GM23338 (cell line): ENCODE results near the gene TNFRSF4. TPM values are rescaled to one million over a fixed set of nuclear protein-coding genes. Genes with fewer than 3 reads are reported as not detected.

Source experiments
- ATAC-seq: fragments of 200-7000 bp; cut with Tn5 transposase; 3 replicates; pipeline ENCODE4 v1.9.1; 2020
- DNase-seq: peaks from one replicate; pipeline ENCODE4 v3.0.0-alpha.2; 2015; ENCODE audit warnings: low spot score
- H2AFZ ChIP-seq: fragments of 200-600 bp; sonication (generic); 2 replicates; pipeline ENCODE4 v1.8.0; 2016; ENCODE audit warnings: antibody characterized with exemption, mild to moderate bottlenecking, moderate library complexity
- H3F3A ChIP-seq: fragments of 200-600 bp; sonication (generic); replicated peaks from 2 replicates; pipeline ENCODE4 v1.8.0; 2017; ENCODE audit warnings: antibody characterized with exemption, mixed run types, low read depth
- H3K27ac ChIP-seq: fragments of 200-600 bp; sonication (generic); 2 replicates; pipeline ENCODE4 v1.6.1; 2016; ENCODE audit warnings: low read depth
- H3K27me3 ChIP-seq: fragments of 200-600 bp; sonication (generic); 2 replicates; pipeline ENCODE4 v1.8.0; 2016; ENCODE audit warnings: mild to moderate bottlenecking, mixed run types, moderate library complexity; ENCODE audit not compliant: insufficient read depth
- H3K36me3 ChIP-seq: fragments of 200-600 bp; sonication (generic); 2 replicates; pipeline ENCODE4 v1.8.0; 2016; ENCODE audit warnings: mild to moderate bottlenecking; ENCODE audit not compliant: insufficient read depth
- H3K4me1 ChIP-seq: fragments of 200-600 bp; sonication (generic); 2 replicates; pipeline ENCODE4 v1.8.0; 2016; ENCODE audit warnings: mild to moderate bottlenecking, moderate library complexity; ENCODE audit not compliant: insufficient read depth
- H3K4me2 ChIP-seq: fragments of 200-600 bp; sonication (generic); 2 replicates; pipeline ENCODE4 v1.7.1; 2017; ENCODE audit warnings: mixed run types
- H3K4me3 ChIP-seq: fragments of 200-600 bp; sonication (generic); 2 replicates; pipeline ENCODE4 v1.6.1; 2016; ENCODE audit warnings: mixed run types
- H3K79me2 ChIP-seq: fragments of 200-600 bp; sonication (generic); replicated peaks from 2 replicates; pipeline ENCODE4 v1.8.0; 2017; ENCODE audit warnings: mild to moderate bottlenecking; ENCODE audit not compliant: insufficient read depth
- H3K9me2 ChIP-seq: fragments of 200-600 bp; sonication (generic); 2 replicates; pipeline ENCODE4 v1.8.0; 2017; ENCODE audit not compliant: insufficient read depth
- H4K20me1 ChIP-seq: fragments of 200-600 bp; sonication (generic); replicated peaks from 2 replicates; pipeline ENCODE4 v1.8.0; 2017; ENCODE audit warnings: mild to moderate bottlenecking; ENCODE audit not compliant: insufficient read depth
- H3K27ac Mint-ChIP-seq: 2 replicates; pipeline ENCODE4 v1.8.0; 2020; ENCODE audit warnings: inconsistent platforms, mild to moderate bottlenecking, moderate library complexity, mixed read lengths
- H3K27me3 Mint-ChIP-seq: 3 replicates; pipeline ENCODE4 v1.8.0; 2022; ENCODE audit warnings: low read depth, mild to moderate bottlenecking, moderate library complexity, mixed read lengths, inconsistent platforms; ENCODE audit not compliant: insufficient read depth, poor library complexity
- H3K36me3 Mint-ChIP-seq: 3 replicates; pipeline ENCODE4 v1.8.0; 2021; ENCODE audit warnings: low read depth, mild to moderate bottlenecking, inconsistent platforms, moderate library complexity, mixed read lengths
- H3K4me1 Mint-ChIP-seq: 3 replicates; pipeline ENCODE4 v1.8.0; 2020; ENCODE audit warnings: mild to moderate bottlenecking, inconsistent platforms, mixed read lengths
- H3K4me3 Mint-ChIP-seq: 3 replicates; pipeline ENCODE4 v1.8.0; 2021; ENCODE audit warnings: moderate library complexity, mild to moderate bottlenecking, inconsistent platforms, mixed read lengths
- H3K9me3 Mint-ChIP-seq: 3 replicates; pipeline ENCODE4 v1.8.0; 2020; ENCODE audit warnings: moderate library complexity, mild to moderate bottlenecking, inconsistent platforms, mixed read lengths
- CREB1 ChIP-seq: fragments of 250-450 bp; sonication (Bioruptor Pico); IDR thresholded peaks from 2 replicates; pipeline ENCODE4 v1.5.0; 2020; ENCODE audit warnings: low read depth, mild to moderate bottlenecking, moderate library complexity
- ETS1 ChIP-seq: IDR thresholded peaks from 2 replicates; pipeline ENCODE4 v1.6.1; 2016; ENCODE audit warnings: antibody characterized with exemption
- EZH2 ChIP-seq: fragments of 200-600 bp; sonication (generic); IDR thresholded peaks from one replicate; pipeline ENCODE4 v1.8.0; 2017; ENCODE audit warnings: antibody characterized with exemption, mild to moderate bottlenecking, low read depth; ENCODE audit not compliant: unreplicated experiment
- EZH2phosphoT487 ChIP-seq: fragments of 200-600 bp; sonication (generic); IDR thresholded peaks from one replicate; pipeline ENCODE4 v1.8.1; 2018; ENCODE audit warnings: antibody characterized with exemption; ENCODE audit not compliant: unreplicated experiment
- JUNB ChIP-seq: IDR thresholded peaks from one replicate; pipeline ENCODE4 v1.6.1; 2016; ENCODE audit warnings: antibody characterized with exemption; ENCODE audit not compliant: unreplicated experiment
- NANOG ChIP-seq: IDR thresholded peaks from 2 replicates; pipeline ENCODE4 v1.6.1; 2016; ENCODE audit warnings: antibody characterized with exemption, borderline replicate concordance
- POLR2AphosphoS5 ChIP-seq: IDR thresholded peaks from 2 replicates; pipeline ENCODE4 v1.6.1; 2016; ENCODE audit warnings: antibody characterized with exemption, low read depth
- REST ChIP-seq: IDR thresholded peaks from one replicate; pipeline ENCODE4 v1.6.1; 2018; ENCODE audit warnings: antibody characterized with exemption; ENCODE audit not compliant: unreplicated experiment
- STAT1 ChIP-seq: IDR thresholded peaks from one replicate; pipeline ENCODE4 v1.6.1; 2016; ENCODE audit warnings: antibody characterized with exemption; ENCODE audit not compliant: unreplicated experiment
- ZNF114 ChIP-seq: fragments of 250-450 bp; sonication (Bioruptor Pico); IDR thresholded peaks from 2 replicates; pipeline ENCODE4 v1.5.0; 2020; ENCODE audit warnings: mild to moderate bottlenecking, moderate library complexity
- ZNF331 ChIP-seq: fragments of 250-450 bp; sonication (Bioruptor Pico); IDR thresholded peaks from 2 replicates; pipeline ENCODE4 v1.5.0; 2020; ENCODE audit warnings: low read depth, mild to moderate bottlenecking, moderate library complexity
- polyA plus RNA-seq: library from polyadenylated mRNA; unstranded; fragments of >200 nt; fragmentation: Nextera tagmentation; extraction: Ambion mirVana; gene quantifications from 2 replicates; pipeline ENCODE4 v1.2.1, GENCODE V29; 2016
- total RNA-seq: library from RNA; depleted of rRNA; stranded (reverse); fragments of >200 nt; shearing (Covaris generic); gene quantifications from 2 replicates; pipeline ENCODE4 v1.2.3, GENCODE V29; 2014
- TF ChIP-seq, protein P1 (sequence below), 2 experiments: fragments of 200-600 bp in 1 of 2; sonication (generic) in 1 of 2; conservative IDR thresholded peaks; 2 replicates each; pipeline versions ENCODE4 v1.5.1 to v1.6.1; 2016 to 2017; ENCODE audit warnings: antibody characterized with exemption in 2 of 2, low read depth in 2 of 2, mild to moderate bottlenecking in 2 of 2, moderate library complexity in 1 of 2

The TNFRSF4 gene
- total and polyA plus RNA-seq, 2 experiments from 2014 or later, result not detected

DNA sequence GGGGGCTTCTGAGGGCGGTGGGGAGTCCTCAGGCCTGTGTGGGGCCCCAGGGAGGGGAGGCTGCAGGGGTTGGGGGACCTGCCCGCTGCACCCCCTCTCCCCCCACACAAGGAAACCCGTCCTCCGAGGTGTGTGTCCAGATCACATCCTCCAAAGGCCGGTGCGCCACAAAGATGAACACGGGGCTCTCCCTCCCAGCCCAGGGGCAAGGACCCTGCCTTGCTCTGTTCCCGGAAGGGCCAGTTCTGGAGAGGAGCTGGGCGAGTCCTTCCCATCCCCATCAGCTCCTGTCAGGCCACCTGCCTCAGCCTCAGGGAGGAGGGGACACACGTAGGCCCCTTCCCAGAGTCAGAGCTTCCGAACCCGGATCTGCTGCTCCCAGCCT is 42.8 kb downstream of the TNFRSF4 start (continued):
- no peak for TF ChIP-seq ZNF114
- TF ChIP-seq, protein P1, sequence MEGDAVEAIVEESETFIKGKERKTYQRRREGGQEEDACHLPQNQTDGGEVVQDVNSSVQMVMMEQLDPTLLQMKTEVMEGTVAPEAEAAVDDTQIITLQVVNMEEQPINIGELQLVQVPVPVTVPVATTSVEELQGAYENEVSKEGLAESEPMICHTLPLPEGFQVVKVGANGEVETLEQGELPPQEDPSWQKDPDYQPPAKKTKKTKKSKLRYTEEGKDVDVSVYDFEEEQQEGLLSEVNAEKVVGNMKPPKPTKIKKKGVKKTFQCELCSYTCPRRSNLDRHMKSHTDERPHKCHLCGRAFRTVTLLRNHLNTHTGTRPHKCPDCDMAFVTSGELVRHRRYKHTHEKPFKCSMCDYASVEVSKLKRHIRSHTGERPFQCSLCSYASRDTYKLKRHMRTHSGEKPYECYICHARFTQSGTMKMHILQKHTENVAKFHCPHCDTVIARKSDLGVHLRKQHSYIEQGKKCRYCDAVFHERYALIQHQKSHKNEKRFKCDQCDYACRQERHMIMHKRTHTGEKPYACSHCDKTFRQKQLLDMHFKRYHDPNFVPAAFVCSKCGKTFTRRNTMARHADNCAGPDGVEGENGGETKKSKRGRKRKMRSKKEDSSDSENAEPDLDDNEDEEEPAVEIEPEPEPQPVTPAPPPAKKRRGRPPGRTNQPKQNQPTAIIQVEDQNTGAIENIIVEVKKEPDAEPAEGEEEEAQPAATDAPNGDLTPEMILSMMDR (conservative IDR thresholded peaks at IDR 0.05; ENCODE audit: low read depth in 2 of 2), result no peak
- no peak for TF ChIP-seq EZH2
- no peak for TF ChIP-seq JUNB
- no peak for TF ChIP-seq NANOG
- no peak for TF ChIP-seq EZH2phosphoT487

GRCh38 chr1:1170215-1171091 is 43.5 kb downstream of the TNFRSF4 start:
- no peak overlapping the region for H2AFZ ChIP-seq
- no peak overlapping the region for H3K4me3 ChIP-seq
- no peak overlapping the region; the same call in 2 of the 3 replicates for H3K4me3 Mint-ChIP-seq
- TF ChIP-seq NANOG, result no peak
- TF ChIP-seq REST, result no peak
- TF ChIP-seq JUNB, result no peak
- TF ChIP-seq ZNF331 (CRISPR knock-in tag), result no peak
- TF ChIP-seq EZH2, result no peak
- TF ChIP-seq STAT1, result no peak
- TF ChIP-seq POLR2AphosphoS5, result no peak
- TF ChIP-seq ZNF114, result no peak
- TF ChIP-seq CREB1, result no peak
- TF ChIP-seq ETS1, result no peak
- no peak for ATAC-seq
- H4K20me1 ChIP-seq, result no peaks in the 10 kb centered on the region
- H3F3A ChIP-seq, result 0 out of 2 replicates have a peak, but pooled peaks cover 4% of the 10 kb centered on the region
- no peak overlapping the region for H3K27ac Mint-ChIP-seq
- H3K9me3 Mint-ChIP-seq, result no peaks in the 10 kb centered on the region
- H3K27me3 Mint-ChIP-seq, result peaks cover 11% of the 10 kb centered on the region
- no peaks in the 10 kb centered on the region for H3K36me3 Mint-ChIP-seq
- no peak overlapping the region for H3K4me2 ChIP-seq
- H3K79me2 ChIP-seq, result peaks cover 4% of the 10 kb centered on the region; the same call in 1 of the 2 replicates
- DNase-seq, result no peak
- H3K36me3 ChIP-seq, result no peaks in the 10 kb centered on the region
- H3K9me2 ChIP-seq, result no peaks in the 10 kb centered on the region
- no peaks in the 10 kb centered on the region for H3K27me3 ChIP-seq
- H3K4me1 ChIP-seq, result peaks cover 5% of the 10 kb centered on the region; the same call in 1 of the 2 replicates
- no peak overlapping the region for H3K27ac ChIP-seq
- H3K4me1 Mint-ChIP-seq, result peaks cover 18% of the 10 kb centered on the region
